ENCODE results near the gene PRDM16.

GRCh38 chr1:3363023-3363422 lies 294.0 kb downstream of the PRDM16 start:
- TF ChIP-seq POLR2A (IDR thresholded peaks at IDR 0.05), result no peak
- TF ChIP-seq CTCF (IDR thresholded peaks at IDR 0.05), result no peak
- TF ChIP-seq EP300 (IDR thresholded peaks at IDR 0.05), result no peak
